OCI-M1 (cell line): ENCODE results near the gene JARID2.

Experiments used
- DNase-seq: peaks from one replicate; lab custom pipeline; 2025; lab: John Stamatoyannopoulos, UW

Gene JARID2

DNA sequence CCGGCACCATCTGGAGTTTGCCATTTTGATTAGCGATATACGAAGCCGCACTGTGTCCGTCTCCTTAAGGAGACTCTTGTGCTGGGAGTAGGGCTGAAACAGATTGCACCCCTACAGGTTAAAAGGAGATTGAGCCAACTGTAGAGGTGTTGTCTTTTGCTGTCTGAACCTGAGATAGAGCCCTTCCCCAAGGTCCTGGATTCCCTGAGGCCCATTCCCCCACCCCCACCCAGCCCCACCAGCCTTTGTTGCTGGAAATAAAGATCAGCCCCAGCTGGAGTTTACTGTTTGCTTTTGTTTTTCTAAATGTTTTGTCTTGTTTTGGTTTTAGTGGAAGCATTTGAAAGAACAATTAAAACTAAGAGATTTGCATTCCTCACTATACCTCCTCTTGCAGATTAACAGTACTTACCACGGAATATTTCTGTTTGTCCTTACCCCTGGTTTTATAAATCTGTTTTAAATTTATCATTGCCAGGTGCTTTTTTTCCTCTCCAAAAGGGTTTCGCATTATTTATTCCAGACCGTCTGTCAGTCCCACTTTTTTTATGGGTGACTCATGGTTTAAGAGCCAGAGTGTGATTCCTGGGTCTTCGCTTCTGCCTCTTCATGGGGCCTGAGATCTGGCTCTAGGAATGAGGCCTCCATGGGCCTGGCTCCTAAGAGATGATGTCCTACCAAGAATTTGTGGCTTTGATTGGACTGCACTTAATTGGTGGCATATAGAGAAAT lies 247.7 kb downstream of the JARID2 start:
- no peak for DNase-seq

DNA sequence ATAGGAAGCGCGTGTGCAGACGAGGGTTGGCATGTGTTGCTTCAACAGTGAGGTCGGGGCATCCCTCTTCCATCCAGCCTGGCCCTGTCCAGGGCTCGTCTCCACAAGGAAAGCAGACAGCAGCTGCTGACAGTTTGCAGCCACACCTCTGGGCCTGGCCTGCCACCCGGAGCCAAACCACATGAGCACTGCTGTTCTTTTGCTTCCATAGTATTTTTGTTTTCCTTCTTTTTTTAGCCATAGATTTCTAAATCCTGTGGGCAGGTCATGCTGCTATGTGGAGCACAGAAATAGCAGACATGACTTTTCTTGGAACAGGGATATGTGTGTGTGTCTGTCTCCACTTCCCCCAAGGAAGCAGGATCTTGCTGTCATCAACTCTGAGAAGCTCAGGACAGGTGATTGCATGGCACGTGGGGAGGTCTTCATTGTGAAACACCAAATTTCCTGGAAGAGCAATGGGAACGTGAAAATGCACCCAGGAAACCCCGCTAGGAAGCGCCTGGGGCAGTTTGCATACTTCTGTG lies 249.6 kb downstream of the JARID2 start:
- DNase-seq: no peak

DNA sequence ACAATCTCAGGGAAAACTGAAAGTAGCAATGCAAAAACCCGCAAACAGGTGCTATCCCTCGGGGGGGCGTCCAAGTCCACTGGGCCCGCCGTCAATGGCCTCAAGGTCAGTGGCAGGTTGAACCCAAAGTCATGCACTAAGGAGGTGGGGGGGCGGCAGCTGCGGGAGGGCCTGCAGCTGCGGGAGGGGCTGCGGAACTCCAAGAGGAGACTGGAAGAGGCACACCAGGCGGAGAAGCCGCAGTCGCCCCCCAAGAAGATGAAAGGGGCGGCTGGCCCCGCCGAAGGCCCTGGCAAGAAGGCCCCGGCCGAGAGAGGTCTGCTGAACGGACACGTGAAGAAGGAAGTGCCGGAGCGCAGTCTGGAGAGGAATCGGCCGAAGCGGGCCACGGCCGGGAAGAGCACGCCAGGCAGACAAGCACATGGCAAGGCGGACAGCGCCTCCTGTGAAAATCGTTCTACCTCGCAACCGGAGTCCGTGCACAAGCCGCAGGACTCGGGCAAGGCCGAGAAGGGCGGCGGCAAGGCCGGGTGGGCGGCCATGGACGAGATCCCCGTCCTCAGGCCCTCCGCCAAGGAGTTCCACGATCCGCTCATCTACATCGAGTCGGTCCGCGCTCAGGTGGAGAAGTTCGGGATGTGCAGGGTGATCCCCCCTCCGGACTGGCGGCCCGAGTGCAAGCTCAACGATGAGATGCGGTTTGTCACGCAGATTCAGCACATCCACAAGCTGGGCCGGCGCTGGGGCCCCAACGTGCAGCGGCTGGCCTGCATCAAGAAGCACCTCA lies 250.7 kb downstream of the JARID2 start:
- DNase-seq: no peak

DNA sequence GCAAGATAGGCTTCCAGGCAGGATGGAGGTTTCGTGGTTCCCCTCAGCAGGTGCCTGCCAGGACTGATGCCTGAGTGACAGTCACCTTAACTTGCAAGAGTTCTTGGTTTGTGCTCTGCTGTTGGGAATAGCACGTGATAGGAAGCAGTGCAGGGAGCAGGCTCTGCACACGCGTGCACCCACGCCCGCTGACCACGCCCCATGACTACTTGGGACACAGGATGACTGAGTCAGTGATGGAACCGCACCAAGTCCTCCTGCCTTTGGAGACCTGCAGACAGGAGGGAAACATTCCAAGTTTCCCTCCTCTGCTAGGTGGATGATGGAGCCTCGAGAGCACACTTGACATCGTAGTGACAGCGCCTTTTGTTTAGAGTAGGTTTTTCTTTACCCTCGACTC lies 252.8 kb downstream of the JARID2 start:
- DNase-seq: no peak

DNA sequence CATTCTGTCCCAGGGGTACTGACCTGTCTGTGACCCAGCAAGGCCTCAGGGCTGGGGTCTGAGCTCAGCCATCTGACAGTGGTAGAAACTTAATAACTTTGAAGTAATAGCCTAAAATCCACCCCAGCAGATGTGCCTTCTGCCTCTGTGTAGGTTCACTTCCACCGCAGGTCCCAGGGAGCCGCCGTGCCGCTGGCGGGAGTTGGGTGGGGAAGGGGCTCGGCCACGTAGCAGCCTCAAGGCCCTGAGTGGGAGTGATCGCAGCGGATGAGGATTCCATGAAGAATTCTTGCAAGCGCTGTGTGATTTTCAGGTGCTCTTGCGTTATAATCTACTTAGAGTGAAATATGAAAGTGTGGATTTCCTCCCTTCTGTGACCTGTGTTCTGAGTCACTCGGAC lies 253.3 kb downstream of the JARID2 start:
- DNase-seq: no peak

DNA sequence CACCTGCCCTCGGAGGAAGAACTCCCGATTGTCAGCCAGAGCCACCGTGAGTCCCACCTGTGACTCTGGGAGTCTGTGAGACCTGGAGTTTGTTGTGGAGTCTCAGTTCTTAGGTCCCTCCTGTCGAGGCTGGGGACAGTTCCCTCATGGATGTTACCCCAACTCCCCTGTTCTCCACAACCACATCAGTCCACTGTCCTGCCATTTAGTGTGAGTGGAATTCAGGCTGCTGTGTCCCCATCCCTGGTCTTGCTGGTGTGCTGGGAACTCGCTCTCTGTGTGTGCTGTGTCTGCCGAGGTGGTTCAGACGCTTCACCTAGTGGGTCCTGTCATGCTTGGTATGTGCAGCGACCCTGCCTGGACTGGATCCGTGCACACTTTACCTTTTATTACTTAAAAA lies 253.7 kb downstream of the JARID2 start:
- DNase-seq: no peak

DNA sequence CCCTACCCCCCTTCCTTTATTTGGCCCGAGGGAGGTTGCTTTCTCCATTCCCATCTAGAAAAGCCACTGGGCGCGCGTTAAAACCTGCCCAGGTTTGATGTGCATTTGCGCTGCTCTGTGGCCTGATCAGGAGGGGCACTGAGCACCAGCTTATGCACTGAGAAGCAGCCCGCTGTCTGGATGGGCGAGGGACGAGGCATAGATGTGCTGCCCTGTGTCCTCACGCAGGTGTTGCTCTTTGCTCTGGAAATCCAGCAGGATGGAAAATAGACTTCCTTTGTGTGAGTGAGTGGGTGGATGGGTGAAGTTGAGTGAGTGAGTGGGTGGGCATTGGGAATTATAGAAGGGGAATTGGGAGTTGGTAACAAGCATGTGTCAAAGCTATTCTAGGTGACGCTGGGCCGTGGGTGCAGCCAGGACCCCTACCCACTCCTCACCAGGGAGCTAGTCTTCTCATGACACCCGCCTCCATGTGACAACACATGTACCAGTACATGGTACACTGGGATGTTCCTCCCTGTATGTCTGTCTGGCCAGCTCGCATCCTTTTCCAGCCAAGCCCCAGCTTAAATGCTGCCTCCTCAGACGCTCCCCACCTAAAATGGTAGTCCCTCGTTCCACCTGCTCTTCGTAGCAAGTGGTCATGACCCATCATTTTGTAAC lies 254.3 kb downstream of the JARID2 start:
- no peak for DNase-seq

DNA sequence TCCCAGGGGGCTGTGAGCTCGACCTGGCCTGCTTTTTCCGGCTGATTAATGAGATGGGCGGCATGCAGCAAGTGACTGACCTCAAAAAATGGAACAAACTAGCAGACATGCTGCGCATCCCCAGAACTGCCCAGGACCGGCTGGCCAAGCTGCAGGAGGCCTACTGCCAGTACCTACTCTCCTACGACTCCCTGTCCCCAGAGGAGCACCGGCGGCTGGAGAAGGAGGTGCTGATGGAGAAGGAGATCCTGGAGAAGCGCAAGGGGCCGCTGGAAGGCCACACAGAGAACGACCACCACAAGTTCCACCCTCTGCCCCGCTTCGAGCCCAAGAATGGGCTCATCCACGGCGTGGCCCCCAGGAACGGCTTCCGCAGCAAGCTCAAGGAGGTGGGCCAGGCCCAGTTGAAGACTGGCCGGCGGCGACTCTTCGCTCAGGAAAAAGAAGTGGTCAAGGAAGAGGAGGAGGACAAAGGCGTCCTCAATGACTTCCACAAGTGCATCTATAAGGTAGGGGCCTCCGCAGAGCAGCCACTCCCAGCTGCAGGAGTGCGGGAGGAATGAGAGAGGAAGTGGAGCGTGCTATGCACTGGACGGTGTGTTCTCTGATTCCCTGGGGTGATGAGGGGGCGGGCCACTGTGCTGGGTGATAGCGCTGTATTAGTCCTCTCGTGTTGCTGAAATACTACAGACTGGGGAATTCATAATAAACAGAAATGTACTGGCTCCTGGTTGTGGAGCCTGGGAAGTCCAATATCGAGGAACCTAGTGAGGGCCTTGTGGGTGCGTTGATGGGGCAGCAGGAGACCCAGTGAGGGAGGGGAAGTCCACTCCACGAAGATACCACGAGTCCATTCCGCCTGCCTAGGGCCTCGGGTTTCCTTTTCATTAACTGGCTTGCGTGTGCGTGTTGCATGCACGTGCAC lies 255.3 kb downstream of the JARID2 start:
- DNase-seq: no peak

DNA sequence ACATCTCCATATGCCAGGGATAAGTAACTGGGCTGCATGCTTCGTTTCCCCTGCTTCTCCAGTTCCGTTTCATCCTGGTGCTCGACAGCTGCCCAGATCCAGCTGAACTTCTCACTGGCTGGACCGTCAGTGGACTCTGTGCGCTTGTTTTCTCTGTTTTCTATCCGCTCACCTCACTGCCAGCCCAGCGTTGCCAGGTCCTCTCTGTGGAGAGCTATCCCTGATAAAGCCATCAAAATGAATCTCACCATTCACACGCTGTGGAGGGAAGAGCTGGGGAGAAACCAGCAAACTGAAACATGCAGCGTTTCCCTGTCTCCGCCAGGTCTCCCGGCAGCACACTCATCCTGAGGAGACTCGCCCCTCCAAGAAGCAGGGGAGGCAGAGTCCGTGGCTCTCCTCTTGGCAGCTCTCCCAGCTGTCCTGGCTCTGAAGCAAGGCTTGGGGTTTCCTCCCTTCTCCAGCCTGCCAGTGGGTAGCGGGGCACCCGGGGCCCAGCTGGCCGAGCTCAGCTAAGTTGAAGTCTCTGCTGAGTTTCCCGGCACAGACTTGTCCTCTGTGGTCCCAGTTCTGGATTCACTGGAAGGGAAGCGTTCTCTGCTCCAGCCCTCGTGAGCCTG lies 256.1 kb downstream of the JARID2 start:
- no peak for DNase-seq

DNA sequence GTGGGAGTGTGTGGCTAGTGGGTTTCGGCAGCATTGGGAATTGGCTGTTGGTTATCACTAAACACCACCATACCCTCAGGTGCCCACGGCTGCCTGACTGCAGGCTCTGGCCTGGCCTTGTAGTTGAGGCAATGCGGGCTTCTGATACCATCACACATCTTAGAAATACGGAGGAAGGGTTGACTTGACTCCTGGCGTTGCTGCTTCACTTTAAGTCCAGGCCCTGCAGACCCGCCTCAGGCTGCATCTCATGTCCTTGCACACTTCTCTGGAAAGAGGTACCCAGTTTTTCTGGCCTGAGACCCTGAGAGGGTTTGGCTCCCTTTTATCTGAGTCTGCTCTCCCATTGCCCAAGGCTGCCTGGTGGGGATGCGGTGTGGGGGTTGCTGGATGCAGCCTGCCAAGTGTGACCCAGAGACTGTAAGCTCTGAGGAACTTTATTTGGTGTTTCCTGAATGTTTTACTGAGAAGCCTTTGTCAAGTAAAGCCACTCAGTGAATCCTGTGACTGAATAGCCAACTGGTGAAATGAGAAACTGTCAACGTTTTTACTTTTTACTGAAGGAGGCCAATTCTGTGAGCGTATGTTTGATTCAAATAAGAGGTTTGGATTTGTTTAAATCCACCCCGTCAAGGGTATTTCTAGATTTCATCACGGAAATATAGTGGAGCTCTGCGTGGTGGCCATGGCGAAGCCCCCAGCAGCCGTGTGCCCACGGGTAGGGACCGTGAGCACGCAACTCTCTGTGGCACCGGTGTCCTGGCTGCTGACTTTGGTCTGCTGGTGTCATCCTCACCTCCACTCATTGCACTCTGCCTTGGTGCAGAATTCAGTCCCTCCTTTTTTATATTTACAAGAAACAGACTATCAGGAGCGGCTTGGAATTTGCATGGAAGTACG lies 256.8 kb downstream of the JARID2 start:
- DNase-seq: no peak

DNA sequence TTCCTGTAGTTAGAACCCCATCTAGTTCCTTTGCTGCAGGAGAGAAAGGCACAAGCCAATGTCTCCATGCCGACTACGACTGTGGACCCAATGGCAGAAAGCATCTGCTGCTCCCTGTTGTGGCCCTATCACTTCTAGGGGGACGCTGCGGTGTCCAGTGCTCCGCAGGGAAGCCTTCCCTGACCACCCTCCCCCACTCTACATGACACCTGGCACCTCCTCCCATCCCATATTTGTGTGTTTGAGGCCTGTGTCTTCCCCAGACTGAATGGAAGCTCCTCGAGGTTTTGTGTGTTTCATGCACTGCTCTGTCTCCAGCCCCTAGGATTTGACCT lies 257.4 kb downstream of the JARID2 start:
- no peak for DNase-seq

DNA sequence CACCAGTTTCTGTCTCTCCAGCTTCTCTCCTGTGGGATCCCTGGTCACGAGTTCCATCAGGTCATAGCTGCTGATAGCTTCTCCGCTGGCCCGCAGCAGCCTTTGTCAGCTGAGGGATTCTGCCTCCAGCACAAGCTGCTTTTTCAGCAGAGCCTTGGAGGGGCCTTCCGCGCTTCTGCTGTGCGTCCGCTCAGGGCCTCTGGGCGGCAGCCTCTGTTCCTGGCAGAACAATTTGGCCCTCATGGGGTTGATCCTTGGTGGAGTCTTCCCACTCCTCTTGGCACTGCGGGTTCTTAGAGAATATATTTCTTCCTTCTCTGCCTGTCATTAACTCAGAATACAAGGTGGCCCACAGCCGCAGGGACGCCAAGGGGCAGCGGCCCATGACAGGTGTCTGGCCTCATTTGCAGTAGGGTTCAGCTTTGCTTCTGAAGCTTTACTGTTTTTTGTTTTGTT lies 258.2 kb downstream of the JARID2 start:
- no peak for DNase-seq

DNA sequence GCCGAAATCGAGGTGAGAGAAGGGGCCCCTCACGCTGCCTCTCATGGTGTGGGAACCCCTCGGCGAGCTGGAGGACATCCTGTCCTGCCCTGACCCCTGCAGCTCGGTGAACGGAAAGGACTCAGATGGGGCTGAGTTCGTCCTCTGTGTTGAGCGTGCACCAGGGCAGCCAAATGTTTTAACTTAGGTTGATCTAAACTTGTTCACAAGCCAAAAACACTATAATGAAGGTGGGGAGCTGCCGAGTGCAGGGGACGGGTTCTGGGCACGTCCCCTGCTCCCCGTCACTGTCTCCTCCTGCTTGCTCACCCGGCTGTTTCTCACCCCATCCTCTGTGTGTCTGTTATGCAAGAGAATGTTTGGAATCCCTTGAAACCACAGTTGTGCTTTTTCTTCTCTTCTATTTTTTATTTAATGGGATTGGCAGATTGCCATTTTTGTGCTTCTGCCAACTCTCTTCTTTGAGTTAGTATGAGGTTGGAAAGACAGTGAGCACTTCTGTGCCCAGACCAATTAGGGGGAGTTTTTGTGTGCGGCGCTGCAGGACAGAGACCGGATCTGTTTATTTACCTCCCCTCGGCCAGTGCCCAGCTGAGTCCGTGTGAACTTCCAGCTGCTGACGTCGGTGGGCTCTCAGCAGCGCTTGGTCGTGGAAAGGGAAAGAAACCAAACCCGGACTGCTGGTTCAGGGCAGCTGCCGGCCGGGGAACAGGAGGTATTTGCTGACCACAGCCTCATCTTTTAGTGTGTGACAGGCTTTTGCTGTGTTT lies 258.9 kb downstream of the JARID2 start:
- no peak for DNase-seq

DNA sequence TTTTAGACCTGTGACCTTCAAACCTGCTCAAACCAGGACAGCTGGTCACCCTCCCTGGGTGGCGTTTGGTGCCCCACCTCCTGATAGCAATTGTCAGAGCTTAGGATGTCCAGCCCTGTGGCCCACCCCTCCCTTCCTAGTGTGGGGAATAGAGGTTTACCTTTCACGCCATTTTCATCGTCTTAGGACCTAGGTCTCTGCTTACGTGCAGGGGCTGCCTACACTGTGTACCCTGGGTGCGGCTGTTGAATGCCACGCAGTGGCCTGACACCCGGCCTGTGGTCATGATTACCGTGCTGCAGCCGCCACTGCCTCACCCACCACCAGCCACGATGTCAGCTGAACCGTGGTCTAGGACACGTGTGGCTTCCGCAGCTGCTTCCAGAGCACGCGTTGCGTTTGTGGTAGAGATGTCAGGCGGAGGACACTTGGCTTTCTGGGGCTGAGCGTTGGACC lies 259.6 kb downstream of the JARID2 start:
- no peak for DNase-seq

DNA sequence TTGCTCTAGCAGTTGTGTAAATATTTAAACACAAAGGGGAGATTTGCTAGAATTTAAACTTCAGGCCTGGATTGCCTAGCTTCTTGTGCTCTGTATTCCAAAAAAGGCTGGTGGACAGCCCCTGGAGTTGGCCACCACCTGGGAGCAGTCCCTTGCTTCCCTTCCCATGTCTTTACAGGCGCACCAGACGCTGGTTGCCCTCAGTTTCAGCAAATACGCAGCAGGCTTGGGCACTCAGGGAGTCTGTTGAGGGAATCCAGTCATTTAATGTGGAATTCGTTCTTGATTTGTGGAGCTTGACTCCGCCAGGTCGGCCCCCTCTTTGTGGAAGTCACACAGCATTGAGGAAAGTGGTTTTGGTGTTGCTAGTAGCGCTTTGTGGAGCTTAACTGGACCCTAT lies 260.2 kb downstream of the JARID2 start:
- no peak for DNase-seq

DNA sequence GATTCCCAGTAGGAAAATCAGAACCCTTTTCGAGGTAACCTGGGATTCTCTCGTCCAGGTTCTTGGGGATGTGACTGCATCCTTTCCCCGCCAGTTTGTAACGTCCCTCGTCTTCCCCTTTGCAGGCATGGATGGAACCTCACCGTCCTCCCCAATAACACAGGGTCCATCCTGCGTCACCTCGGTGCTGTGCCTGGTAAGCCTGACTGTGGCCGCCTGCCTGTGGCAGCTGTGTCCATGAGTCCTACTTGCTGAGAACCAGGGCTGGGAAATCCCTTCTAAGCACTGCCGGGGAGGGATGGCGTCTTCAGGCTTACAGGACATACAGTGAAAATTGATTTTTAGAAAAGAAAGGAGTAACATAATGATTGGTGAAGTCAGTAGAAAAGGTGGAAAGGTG lies 261.4 kb downstream of the JARID2 start:
- no peak for DNase-seq

DNA sequence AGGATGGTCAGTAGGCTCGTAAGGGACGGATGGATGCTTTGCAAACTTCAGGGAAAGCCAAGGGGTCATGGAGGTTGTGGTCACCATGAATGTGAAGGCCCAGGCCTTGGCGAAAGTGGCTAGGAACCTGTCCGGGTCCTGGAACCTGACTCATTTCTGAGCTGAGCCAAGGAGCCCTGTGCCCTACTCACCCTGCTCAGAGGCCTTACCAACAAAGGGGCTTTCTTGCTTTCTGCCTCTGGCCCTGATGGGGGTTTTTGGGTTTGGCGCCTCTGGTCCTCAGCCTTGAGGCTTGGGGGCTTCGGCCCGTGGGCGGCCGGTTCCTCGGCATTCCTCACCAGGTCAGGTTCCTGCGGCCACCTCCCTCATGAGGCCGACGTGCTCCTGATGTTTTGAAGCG lies 261.9 kb downstream of the JARID2 start:
- no peak for DNase-seq

DNA sequence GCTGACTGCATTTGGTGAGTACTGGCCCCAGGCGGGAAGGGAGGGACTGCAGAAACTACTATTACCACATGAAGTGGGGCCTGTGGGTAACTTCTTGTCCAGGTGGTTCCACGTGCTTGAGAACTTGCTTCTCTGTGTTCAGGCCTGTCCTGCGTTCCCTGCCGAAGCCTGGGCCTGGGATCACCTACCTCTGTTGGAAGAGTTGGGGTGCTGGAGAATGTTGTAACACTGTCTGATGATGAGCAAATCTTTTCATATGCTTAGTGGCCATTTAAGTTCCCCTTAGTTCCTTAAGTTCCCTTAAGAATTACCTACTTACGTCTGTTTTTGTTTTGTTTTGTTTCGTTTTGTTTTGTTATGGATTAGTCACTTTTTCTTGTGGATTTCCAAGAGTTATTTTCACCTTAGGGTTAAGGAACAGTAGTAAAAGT lies 262.6 kb downstream of the JARID2 start:
- no peak for DNase-seq

DNA sequence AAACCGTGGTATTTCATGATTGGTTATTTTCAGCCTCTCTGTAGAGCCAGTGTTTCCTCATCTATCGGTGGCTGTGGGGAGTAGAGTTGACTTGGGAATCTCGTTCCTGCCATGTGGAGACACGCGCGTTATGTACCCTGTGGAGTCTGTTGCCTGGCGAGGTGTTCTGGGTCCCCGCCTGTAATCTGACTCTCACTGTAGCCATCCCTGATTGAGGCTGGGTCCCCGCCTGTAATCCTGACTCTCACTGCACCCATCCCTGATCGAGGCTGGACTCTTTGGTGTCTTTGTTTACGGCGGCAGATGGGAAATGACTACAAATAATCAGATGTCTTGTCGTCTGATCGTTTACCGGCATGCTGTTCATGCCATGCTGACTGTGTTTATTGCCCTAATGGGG lies 263.1 kb downstream of the JARID2 start:
- no peak for DNase-seq
